ENCODE data around the gene RNF145.

- TF ChIP-seq CTCF (IDR thresholded peaks at IDR 0.05): no peak
- no peak for TF ChIP-seq POLR2A (IDR thresholded peaks at IDR 0.05)
Measured at GRCh38 chr5:159139802-159140201, 69.6 kb downstream of the RNF145 start.

Measured in testis (tissue), 2 donors.